Measurements from ENCODE around the gene TMEM269. TPM values are rescaled to one million over a fixed set of nuclear protein-coding genes. Genes with fewer than 3 reads are reported as not detected.

Gene TMEM269
- total RNA-seq, 1 experiment from 2014 or later = 0.28 TPM

DNA sequence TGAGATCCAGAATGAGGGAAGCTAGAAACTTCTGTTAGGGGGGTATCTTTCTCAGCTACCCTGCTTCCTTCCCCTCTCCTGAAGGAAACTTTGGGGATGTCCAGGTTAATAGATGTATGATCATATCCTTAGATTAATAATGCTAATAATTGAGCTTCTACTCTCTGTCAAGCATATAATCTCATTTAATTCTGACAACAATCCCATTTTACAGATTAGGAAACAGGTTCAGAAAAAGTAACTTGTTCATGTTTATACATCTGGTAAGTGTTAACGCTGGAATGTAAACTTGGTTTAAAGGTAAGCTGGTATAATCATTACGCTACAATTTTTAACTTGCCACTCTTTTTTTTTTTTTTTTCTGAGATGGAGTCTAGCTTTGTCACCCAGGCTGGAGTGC is 1.7 kb upstream of the TMEM269 start:
- no peaks in the 10 kb centered on the region for H3K9me2 ChIP-seq (ENCODE audit: insufficient read depth)
- DNase-seq = no peak
- intact Hi-C loops (cut with micrococcal nuclease; ENCODE audit: unreplicated experiment) = no loop called here
- H2AFZ ChIP-seq = no peak overlapping the region
- H3F3A ChIP-seq (ENCODE audit: insufficient read depth, low read depth) = 0 out of 2 replicates have a peak, but pooled peaks cover 4% of the 10 kb centered on the region
- no peak overlapping the region for H3K4me3 ChIP-seq
- no peaks in the 10 kb centered on the region for H3K36me3 ChIP-seq (ENCODE audit: low read depth)
- no peaks in the 10 kb centered on the region for H4K20me1 ChIP-seq (ENCODE audit: insufficient read depth)
- ChIA-PET POLR2A (ENCODE audit: unreplicated experiment) (no interaction called here), CTCF (no interaction called here)
- no peak overlapping the region for H3K27ac ChIP-seq
- BruUV-seq (replicated peaks) = no TSS peak
- no peaks in the 10 kb centered on the region for H3K79me2 ChIP-seq (ENCODE audit: low read depth)
- no peaks in the 10 kb centered on the region for H3K27me3 ChIP-seq (ENCODE audit: insufficient read depth, low read depth)
- no peaks in the 10 kb centered on the region for H3K9me3 ChIP-seq (ENCODE audit: insufficient read depth, low read depth)
- no peaks in the 10 kb centered on the region for H3K4me1 ChIP-seq (replicated peaks; ENCODE audit: insufficient read depth)
- TF ChIP-seq EZH2 (IDR thresholded peaks at IDR 0.05; ENCODE audit: low read depth) = no peak
- TF ChIP-seq, protein P1, sequence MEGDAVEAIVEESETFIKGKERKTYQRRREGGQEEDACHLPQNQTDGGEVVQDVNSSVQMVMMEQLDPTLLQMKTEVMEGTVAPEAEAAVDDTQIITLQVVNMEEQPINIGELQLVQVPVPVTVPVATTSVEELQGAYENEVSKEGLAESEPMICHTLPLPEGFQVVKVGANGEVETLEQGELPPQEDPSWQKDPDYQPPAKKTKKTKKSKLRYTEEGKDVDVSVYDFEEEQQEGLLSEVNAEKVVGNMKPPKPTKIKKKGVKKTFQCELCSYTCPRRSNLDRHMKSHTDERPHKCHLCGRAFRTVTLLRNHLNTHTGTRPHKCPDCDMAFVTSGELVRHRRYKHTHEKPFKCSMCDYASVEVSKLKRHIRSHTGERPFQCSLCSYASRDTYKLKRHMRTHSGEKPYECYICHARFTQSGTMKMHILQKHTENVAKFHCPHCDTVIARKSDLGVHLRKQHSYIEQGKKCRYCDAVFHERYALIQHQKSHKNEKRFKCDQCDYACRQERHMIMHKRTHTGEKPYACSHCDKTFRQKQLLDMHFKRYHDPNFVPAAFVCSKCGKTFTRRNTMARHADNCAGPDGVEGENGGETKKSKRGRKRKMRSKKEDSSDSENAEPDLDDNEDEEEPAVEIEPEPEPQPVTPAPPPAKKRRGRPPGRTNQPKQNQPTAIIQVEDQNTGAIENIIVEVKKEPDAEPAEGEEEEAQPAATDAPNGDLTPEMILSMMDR (conservative IDR thresholded peaks at IDR 0.05) = no peak
- H3K4me2 ChIP-seq = no peak overlapping the region

DNA sequence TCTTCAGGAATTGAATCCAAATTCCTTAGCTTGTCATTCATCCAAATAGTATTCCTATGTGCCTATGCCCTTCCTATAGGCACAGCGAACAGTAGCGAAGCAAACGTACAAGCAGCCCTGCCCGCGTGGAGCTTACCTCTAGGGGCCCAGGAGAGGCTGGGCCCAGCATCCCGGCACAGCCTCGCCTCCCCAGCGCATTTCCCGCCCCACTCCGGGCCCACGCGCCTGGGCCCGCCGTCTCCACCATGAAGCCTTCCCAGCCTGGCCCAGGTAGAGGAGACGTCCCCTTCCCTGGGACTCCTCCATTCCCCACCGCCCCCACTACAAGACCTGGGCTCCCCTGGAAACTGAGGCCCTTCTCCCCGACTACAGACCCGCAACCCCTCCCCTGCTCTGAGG is 245 bp upstream of the TMEM269 start:
- BruUV-seq (replicated peaks) = no TSS peak
- no peaks in the 10 kb centered on the region for H3K9me3 ChIP-seq (ENCODE audit: insufficient read depth, low read depth)
- H3K4me2 ChIP-seq = no peak overlapping the region
- H3K36me3 ChIP-seq (ENCODE audit: low read depth) = no peaks in the 10 kb centered on the region
- H3K79me2 ChIP-seq (ENCODE audit: low read depth) = no peaks in the 10 kb centered on the region
- no peak overlapping the region for H2AFZ ChIP-seq
- no peak for DNase-seq
- no peaks in the 10 kb centered on the region for H4K20me1 ChIP-seq (ENCODE audit: insufficient read depth)
- H3F3A ChIP-seq (ENCODE audit: insufficient read depth, low read depth) = 0 out of 2 replicates have a peak, but pooled peaks cover 4% of the 10 kb centered on the region
- CTCF ChIA-PET = no interaction called here
- intact Hi-C loops (cut with micrococcal nuclease; ENCODE audit: unreplicated experiment) = no loop called here
- POLR2A ChIA-PET (ENCODE audit: unreplicated experiment) = no interaction called here
- no peaks in the 10 kb centered on the region for H3K27me3 ChIP-seq (ENCODE audit: insufficient read depth, low read depth)
- H3K4me3 ChIP-seq = no peak overlapping the region
- H3K27ac ChIP-seq = no peak overlapping the region
- no peaks in the 10 kb centered on the region; the same call in 1 of the 2 replicates for H3K9me2 ChIP-seq (ENCODE audit: insufficient read depth)
- TF ChIP-seq EZH2 (IDR thresholded peaks at IDR 0.05; ENCODE audit: low read depth) = no peak
- TF ChIP-seq, protein P1 (conservative IDR thresholded peaks at IDR 0.05) = no peak
- H3K4me1 ChIP-seq (replicated peaks; ENCODE audit: insufficient read depth) = no peaks in the 10 kb centered on the region

DNA sequence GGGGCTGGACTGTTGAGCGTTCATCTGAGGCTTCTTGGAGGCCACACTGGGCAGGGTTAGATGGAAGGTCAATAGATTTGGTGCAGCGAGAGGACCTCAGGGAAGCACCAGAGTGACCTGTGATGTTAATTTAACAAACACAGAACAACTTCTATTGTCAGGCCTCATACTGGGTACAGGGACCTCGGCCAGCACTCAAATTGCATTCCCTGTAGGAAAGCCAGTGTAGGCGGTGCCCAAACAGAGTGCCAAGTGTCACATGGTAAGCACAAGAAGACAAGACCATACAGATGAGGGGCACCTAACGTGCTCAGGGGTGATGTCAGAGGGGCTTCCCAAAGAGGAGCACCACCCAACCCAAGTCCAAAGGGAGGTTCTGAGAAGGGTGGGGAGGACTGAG is 1.3 kb downstream of the TMEM269 start:
- no peak overlapping the region for H3K27ac ChIP-seq
- H3K27me3 ChIP-seq (ENCODE audit: insufficient read depth, low read depth) = no peaks in the 10 kb centered on the region
- CTCF ChIA-PET = no interaction called here
- no peaks in the 10 kb centered on the region; the same call in 1 of the 2 replicates for H3K9me2 ChIP-seq (ENCODE audit: insufficient read depth)
- no peak for DNase-seq
- POLR2A ChIA-PET (ENCODE audit: unreplicated experiment) = no interaction called here
- no peaks in the 10 kb centered on the region for H3K79me2 ChIP-seq (ENCODE audit: low read depth)
- no peak overlapping the region for H3K4me2 ChIP-seq
- no peaks in the 10 kb centered on the region for H3K36me3 ChIP-seq (ENCODE audit: low read depth)
- H3K4me1 ChIP-seq (replicated peaks; ENCODE audit: insufficient read depth) = no peaks in the 10 kb centered on the region
- H3K4me3 ChIP-seq = no peak overlapping the region
- H3F3A ChIP-seq (ENCODE audit: insufficient read depth, low read depth) = no peaks in the 10 kb centered on the region
- H2AFZ ChIP-seq = no peak overlapping the region
- intact Hi-C loops (cut with micrococcal nuclease; ENCODE audit: unreplicated experiment) = no loop called here
- no TSS peak for BruUV-seq (replicated peaks)
- TF ChIP-seq, protein P1 (conservative IDR thresholded peaks at IDR 0.05) = no peak
- no peak for TF ChIP-seq EZH2 (IDR thresholded peaks at IDR 0.05; ENCODE audit: low read depth)
- H3K9me3 ChIP-seq (ENCODE audit: insufficient read depth, low read depth) = no peaks in the 10 kb centered on the region
- no peaks in the 10 kb centered on the region for H4K20me1 ChIP-seq (ENCODE audit: insufficient read depth)
